NT2/D1 (cell line): ENCODE data around the gene DNAJC18.

Source experiments
- SUZ12 ChIP-seq: IDR thresholded peaks from 2 replicates; pipeline ENCODE4 v1.6.1; 2011; ENCODE audit not compliant: insufficient read length, insufficient read depth; ENCODE audit errors: extremely low read depth
- YY1 ChIP-seq: IDR thresholded peaks from 2 replicates; pipeline ENCODE4 v1.6.1; 2011; ENCODE audit not compliant: insufficient read length, insufficient read depth
- ZNF274 ChIP-seq: IDR thresholded peaks from 2 replicates; pipeline ENCODE4 v1.6.1; 2011; ENCODE audit warnings: mild to moderate bottlenecking, low read depth, low read length

- TF ChIP-seq YY1 (no peak), ZNF274 (no peak), SUZ12 (no peak)
Measured at GRCh38 chr5:139384591-139385051, 54.7 kb downstream of the DNAJC18 start.
